CD4-positive, alpha-beta T cell treated with Interleukin-1 beta for 1 hour (primary cell): ENCODE measurements around the gene ARID5B.
"Not testable (repeated sequence)": the region's sequence is repeated elsewhere in the genome, so short reads cannot be mapped to it uniquely, and the experiment has no call there.

Source experiments
- DNase-seq, 2 donors: peaks; one replicate each; pipeline ENCODE4 v3.0.0-alpha.2; 2020 to 2022

ARID5B gene

DNA sequence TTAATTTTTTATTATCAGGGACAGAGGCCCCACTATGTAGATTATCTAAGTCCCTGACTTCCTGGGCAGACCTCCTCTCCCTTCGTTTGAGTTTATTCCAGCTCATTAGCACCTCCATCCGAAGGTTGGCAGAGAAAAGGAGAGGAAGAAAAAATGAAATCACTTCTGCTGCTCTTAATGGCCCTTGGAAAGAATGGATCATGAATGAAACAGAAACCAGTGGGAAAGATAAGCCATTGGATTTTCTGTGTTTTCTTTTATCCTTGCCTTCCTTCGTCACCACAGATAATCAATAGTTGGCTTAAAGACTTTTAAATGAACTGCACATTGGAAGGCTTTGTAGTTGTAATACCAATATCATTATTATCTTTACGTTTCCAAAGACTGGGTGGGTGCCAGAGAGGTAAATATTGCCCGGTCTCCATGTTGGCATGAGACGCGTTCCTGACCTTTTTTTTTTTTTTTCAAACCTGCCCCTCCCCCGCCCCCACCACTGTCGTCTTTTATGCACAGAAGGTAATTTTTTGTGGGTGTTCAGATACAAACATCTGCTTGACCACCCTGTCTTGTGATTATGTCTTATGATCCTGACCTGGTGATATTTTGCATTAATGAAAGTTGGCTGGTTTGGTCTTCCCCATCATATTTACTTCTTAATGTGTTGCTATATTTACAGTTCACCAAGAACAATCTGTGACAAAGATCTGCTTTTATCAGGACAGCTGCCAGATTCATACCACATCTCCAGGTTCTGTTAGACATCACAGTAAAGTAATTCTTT, 116.8 kb downstream of the ARID5B start:
- no peak for DNase-seq

DNA sequence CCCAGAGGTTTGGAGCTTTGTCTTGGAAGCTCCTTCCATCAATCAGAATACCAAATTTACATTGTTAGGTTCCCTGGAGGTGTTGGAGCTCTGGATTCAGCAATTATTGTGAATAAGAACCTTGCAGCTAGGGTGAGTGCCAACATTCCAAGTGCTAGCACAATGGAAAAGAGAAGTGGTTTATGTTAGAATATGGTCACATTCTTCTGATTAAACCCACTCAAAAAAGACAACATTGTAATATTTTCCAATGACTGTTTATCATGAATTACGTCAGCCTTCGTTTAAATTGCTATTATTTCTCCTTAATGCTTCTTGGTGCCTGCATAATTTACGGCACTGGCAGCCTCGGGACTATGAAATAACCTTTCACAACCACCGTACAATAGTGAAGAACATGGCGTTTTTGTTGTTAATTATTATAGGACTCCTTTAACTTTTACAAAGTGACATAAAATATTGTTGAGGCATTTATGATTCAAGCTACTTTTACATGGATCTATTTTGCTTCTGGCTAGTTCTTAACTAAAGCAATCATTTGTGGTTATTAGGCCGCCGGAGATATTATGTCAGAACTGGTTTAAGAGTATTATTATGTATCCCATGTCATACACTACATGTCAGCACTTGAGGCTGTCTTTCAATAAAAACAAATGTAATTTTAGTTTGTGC, 117.7 kb downstream of the ARID5B start:
- DNase-seq: no peak

DNA sequence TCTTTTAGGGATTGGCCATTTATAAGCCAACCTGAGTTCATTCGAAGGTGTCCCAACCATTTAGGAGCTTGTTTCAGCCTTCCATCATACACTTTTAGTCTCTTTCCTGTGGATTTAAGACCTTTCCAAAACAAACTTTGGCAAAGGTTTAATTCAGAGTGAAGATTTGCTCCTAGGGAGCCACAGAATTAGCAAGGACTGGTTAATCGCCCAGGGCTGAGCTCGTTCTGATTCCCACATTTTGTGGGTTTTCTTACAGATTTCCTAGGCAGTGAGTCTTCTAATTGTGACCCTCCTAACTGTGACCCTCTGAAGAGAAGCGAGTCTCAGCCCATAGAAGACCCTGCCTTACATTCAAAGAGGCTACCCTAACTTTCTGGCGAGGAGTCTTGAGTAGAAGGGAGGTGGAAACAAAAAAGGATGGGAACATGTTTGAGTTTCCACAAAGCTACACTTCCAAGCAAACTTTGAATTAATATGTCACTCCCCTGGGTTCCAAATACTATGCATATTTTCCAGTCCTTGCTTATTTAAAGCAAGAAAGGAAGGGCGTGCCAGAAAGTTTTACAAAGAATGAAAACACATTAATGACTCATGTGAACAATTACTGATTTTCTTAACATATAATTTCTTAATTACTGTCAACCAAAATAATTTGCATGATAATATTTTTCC, 118.3 kb downstream of the ARID5B start:
- DNase-seq: no peak

DNA sequence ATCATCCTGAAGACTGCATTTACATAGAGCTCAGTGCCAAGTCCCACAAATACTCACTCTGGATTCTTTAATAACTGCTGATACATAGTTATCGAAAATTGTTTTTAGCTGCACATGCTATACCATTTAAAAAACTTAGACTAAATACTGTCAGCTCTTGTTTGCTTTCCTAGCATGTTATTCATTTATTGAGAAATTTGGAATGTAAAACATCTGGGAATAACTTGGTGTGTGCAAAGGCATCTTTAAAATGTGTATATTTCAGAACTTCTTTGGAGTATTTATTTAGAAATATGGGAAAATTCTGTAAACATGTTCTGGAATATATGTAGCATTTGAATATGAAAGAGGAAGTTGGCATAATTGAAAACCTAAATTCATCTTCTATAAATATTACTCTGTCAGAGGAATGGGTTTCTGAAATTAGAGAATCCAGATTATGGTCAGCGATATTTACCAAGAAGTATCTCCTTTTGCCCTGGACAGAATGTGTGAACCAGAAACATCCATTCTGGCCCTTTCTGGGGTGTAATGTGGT, 119.7 kb downstream of the ARID5B start:
- no peak for DNase-seq

DNA sequence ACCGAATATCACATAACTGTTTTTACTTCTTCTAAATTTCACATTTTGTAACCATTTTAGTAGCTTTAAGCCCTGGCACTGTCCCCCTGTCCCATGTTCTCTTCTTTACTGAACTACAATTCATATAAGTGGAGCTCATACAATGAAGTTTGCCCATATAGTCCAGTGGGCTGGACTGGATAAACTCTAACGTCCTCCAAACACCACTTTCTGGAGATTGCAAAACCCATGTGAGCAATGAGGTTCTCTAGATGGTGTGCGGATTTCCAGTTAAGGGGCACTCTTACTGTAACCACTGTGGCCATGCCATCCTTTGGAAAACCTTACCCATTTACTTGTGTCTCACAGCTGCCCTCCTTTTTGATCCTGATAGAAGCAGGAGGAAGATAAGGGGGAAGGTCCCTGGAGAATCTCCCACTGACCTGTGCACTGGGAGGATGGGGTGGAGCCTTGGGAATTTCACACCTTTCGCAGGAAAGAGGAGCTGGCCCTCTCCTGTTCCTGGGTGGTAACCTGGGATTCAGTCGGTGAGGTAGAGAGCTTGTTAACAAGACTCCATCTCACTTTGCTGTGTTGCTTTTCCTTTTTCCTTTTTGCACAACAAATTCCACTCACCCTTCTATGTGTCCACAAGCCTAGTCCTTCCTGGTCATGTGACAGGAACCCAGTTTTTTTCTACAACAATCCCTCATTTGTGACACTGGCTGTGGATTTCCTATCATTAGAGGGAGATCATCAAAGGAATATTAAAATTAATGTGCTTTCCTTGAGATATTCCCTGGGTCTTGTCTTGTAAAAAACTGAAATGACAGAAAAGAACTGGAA, 120.7 kb downstream of the ARID5B start:
- DNase-seq: no peak

DNA sequence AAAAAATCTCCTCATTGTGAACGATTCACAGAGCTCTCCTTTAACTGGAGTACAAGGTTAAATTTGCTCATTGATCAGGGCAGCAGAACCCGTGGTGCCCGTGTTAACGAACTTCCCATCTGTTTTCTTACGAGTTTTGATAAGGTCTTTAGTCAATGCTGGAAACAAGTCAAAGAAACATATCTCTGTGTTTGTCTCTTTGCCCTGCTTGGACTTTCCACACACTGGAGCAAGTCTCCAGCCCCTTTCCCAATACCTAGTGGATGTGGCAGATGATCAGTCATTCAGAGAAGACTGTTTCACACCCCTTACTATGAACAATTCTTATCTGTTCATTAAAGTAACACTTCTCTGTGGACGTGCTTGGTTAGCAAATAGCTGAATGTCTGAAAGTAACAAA, 121.3 kb downstream of the ARID5B start:
- no peak for DNase-seq

DNA sequence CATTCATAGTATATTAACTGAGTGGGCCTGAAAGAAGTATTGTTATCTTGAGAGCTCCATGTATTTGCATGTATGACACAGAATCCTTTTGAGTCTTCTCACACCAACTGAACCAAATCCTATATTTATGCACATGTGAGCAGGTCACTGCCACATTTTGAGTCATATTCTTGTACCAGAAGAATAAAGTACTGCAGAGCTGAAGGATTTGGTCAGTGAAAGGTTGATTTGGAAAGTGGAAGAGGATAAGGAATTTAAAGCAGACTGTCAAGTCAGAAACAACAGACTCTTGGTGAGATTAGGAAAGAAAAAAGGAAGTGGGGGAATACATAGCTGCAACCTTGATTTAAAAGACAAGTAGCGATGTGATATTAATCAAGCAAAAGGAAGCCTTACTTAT, 121.8 kb downstream of the ARID5B start:
- DNase-seq: no peak

DNA sequence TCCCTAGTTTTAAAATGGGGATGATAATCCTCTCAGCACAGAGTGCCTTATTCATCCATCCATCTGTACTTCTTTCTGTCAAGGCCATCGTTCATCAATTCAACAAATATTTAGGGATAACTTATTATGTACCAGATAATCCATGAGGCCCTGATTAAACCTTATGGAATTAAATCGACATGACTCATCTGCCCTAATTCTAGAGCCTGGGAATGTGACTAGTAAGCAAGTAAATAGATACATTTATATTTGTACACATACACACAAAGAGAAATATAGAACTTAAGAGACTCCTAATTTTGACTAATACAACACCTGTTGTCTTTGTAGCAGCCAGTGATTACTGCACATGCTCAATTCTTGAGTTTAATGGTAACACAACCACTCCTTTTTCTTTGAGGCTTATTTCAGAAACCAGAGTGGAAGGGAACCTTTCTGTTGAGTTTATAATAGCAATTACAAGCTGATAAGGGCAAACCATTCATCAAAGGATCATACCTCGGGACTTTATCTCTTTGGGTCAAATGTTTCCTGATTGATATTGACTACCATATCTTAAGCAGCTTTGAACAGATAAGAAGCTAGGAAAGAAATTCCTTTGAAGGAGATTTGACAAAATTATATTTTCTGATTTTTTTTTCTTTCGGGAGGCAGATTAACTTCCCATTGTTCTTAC, 122.7 kb downstream of the ARID5B start:
- DNase-seq: no peak

DNA sequence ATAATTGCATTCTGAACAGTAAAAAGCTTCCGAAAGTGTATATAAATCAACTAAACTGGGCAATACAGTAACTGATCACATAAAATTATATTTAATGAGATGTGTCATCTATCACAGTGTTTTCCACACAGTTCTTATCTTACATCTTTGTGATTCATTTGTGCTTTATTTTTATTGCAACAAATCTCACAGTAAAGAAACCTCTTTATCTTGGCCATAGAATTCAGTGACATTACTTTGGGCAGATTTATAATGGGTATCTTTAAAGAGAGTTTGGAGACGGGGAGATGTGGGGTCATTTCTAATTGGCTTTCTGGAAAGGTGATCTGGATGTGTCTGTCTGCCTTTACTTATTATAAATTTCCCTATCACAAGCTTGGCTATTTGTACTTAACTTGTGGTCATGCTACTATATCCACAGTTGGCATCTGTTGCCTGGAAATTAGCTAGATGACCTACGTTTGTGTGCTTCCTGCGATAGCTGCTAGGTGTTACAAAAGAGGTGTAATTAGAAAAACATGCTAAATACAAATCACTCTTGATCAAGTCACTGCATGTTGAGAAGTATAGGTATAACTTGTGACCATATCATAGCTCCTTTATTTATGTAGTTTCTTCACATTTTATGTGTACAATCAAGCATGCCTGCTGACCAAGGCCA, 123.8 kb downstream of the ARID5B start:
- no peak for DNase-seq

DNA sequence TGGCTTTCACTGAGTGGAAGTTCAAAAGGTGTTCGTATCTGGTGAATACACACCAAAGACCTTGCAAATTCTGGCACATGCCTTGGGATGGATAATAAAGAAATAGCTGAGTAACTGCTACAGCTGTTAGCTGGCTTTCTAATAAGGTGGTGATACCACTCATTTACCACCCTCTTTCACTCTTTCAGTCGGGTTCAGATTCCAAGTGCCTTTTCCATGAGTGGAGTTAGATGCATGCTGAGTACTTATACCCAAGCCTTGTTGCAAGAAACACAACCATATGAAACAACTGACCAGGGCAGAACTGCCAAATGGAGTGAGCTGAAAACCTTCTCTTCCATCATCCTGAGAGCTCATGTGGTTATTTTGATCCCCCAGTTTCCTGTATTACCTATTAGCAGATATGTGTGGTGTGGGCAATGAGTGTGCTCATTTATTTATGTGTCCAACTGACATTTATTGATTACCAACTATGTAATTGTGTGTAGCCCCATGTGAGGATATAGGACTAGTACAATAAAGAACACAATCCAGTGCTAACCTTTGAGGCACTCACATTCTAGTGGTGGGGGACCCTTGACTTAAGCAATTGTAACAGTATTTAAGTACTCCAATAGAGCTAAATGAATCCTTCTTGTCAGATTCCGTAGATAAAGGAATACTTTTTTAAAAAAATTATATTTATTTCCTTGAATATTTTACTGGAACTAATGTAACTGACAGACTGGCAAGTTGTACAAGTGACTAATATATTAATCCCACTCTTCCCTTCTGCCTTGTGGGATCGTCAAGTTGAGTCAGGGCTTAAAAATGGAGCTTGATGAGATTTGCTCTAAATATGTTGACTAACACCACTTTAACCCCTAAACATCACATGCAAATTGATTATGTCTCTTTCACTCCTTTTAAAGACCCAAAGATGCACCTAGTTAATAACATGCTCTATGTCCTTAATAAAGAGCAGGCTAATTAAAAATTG, 124.7 kb downstream of the ARID5B start:
- DNase-seq: no peak

DNA sequence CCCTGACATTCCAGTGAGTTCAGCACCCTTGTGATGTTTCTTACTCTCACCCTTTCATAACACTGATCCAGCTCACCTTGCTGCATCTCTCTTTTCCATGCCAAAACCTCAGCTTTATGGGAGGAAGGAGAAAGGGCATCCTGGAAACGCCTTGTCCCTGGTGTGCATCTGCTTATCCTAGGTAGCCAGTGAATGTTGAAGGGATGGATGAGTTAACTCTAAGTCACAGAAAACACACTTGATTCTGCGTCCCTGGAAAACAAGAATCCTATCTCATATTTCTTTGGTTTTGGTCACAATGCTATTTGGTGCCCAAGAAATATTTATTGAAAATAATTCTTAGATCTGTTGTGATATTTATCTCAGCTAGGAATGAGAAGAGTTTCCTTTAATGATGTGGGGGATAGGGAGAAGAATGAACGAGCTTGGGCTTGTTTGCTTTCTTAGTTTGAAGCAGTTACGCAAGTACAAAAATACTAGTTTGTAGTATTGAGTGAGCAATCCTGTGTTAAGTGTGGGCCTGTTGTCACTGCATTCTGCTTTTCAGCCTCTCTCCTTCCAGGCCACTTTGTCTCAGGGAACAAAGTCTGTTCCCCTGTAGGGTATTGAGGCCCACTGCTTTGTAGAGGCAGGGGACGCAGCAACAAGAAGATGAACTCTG, 126.5 kb downstream of the ARID5B start:
- DNase-seq: no peak

DNA sequence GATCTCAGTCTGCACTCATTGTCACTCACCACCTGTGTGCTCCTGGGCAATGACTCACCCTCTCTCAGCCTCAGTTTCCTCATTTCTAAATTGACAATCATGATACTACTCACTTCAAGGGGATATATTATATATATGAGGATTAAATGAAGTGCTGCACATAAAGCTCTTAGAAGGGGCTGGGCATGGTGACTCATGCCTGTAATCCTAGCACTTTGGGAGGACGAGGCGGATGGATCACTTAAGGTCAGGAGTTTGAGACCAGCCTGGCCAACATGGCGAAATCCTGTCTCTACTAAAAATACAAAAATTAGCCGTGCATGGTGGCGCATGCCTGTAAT, 127.0 kb downstream of the ARID5B start:
- DNase-seq: not testable (repeated sequence)

DNA sequence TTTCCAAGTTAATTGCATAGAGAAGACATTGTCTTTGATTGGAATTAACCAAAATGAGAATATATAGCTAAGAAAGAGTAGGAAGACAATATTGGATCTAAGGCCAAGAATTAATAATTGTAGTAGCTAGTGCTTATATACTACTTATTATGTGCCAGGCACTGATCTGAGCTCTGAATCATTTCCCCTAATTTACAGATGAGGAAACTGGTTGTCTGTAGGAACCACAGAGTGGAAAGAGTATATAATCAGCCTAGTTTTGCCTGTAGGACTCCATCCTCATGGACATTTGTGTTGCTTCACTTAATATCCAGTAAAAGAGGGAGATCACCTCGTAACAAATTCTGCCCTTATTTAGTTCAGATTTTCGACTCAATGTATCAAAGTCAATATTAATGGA, 127.9 kb downstream of the ARID5B start:
- no peak for DNase-seq

DNA sequence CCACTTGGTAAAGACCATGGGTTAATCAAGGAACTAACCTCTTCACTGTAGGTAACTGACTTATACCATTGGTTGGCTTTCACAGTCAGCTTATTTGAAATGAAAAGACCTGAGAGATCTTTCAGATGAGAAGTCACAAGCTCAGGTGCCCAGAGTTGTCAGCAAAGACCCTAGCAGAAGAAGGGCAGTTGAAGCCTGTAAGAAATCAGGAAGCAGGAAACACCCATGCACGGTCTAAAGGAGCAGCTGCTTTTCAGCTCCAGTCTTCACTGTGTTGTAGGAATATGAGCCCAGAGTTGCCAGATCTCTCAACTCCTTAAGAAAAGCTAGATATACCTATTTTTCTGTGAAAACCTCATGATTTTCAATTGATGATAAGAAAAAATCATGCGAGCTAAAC, 130.0 kb downstream of the ARID5B start:
- DNase-seq: no peak

DNA sequence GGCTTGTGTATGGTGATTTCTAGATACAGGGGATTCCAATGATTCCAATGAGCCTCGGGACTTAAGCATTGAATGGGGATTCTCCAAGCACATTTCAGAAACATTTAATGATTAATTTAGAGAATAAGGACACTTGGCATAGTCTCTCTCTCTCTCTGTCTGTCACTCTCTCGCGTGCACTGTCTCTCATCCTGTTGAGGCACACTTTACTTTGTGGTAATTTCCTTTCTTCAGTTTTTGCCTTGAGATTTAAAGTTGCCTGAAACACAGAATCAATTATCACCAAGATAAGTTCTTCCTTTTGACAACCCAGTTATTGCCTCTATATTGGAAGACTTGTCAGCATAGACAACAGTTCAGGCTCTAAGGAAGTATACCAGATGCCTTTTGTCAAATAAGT, 131.6 kb downstream of the ARID5B start:
- DNase-seq: no peak

DNA sequence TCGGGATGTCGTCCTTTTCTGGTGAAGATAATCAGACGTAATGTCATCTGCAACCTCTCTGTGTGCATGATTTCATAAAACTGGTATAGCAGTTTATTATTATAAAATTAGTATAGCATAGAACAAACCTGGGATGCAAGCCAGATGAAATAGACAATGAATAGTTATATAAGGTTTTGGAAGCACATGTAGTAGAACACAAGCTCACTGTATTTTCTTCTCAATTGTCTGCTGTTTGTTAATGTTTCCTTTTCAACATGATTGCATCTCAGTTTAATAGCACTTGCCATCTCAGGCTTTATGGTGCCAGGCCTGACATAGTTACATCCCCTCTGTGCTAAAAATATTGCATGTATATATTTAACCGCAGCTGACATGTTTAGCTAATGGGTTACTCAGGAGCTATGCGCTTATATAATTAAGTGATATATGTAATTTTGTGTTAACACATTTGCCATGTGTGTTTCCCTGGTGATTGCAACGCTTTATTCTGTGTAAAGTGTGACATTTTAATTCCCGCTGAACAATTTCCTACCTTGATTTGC, 132.7 kb downstream of the ARID5B start:
- DNase-seq: no peak

DNA sequence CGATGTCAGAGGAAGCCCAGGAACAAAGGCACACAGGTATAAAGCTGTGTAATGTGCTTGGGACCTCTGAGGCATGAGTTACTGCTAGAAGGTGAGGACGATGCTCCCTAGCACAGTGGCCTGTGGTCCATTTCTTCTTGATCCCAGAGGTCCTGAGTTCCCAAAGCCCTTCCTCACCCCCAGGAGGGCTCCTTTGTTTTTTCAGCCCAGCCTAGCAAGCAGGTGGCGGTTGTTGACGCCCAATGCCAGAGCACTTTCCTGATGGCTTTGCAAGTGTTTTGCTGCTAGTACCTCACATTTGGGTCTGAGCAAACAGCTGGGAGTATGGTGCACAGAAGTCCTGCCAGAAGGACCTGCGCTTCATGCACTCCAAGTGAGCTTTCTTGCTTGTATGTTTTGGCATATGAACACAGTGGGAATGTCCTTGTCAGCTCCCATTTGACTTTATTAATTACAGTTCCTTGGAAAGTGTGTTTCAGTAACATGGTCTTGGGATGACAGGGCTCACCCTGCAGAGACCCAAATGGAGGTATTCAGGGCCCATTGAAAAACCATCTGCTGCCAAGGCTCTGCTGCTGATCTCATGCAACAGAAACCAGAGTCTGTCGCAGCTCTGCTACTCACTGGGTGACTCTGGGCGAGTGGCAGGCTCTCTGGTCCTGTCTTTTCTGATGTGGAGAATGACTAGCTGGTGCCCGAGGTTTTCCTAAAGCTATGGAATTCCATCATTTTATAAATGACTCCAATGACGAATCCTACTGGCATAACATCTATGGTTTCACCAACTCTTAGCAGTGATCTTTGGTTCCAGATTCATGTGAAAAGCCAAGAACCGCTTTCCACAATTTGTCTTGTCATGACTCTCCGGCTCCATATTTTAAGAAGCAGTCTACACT, 134.9 kb downstream of the ARID5B start:
- DNase-seq: no peak

DNA sequence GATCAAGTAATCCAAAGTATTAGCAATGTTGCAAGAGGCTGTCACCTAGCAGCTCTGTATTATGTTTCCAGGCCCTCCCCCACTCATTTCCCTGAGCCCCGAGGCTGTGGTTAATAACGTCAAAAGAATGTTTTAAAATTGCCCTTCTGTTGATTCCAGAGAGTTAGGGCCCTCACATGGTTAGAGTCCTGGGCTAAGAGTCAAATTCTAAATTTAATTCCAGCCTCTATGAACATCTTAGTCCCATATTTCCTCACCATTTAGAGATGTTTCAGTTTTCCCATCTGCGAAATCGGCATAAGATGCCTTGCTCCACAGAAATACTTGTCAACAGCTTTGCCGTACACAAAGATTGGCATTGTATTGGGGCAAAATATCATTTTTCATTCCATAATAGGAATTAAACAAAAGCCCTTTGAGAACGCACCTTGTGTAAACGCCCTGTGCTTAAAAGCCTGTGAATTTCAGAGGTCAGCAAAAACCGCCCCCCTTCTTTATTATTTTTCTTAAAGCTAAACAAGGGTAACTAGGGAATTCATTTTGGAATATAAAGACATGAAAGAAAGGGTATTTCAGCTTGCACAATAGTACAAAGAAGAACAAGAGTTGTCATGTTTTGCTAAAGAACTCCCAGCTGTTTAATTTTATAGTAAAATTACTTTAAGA, 135.8 kb downstream of the ARID5B start:
- DNase-seq: no peak
